Mammary epithelial cell (primary cell): ENCODE measurements around the gene DMTF1.

Source experiments
- CTCF ChIP-seq, 2 donors: IDR thresholded peaks in 1 of 2; conservative IDR thresholded peaks in 1 of 2; 2 replicates each; pipeline ENCODE4 v1.5.1; 2011 to 2012; ENCODE audit warnings: inconsistent platforms in 2 of 2, low read length in 2 of 2, mild to moderate bottlenecking in 2 of 2, control low read depth in 1 of 2, low read depth in 1 of 2; ENCODE audit not compliant: insufficient read depth in 1 of 2; ENCODE audit errors: extremely low read depth in 1 of 2
- EZH2 ChIP-seq: IDR thresholded peaks from 2 replicates; pipeline ENCODE4 v1.6.1; 2012; ENCODE audit warnings: low read length, inconsistent platforms, borderline replicate concordance

GRCh38 chr7:87206361-87206760 lies 54.1 kb downstream of the DMTF1 start:
- TF ChIP-seq CTCF (conservative IDR thresholded peaks at IDR 0.05 in 1 of 2, IDR thresholded peaks at IDR 0.05 in 1 of 2; ENCODE audit: extremely low read depth in 1 of 2, insufficient read depth in 1 of 2, low read depth in 1 of 2, low read length in 2 of 2): no peak
- TF ChIP-seq EZH2: no peak
